K562 (cell line): ENCODE measurements around the gene DUXB. TPM values are rescaled to one million over a fixed set of nuclear protein-coding genes. Genes with fewer than 3 reads are reported as not detected.

Experiments
- ARID1B ChIP-seq: fragments of 450-650 bp; IDR thresholded peaks from 2 replicates; pipeline ENCODE4 v1.6.1; 2016; ENCODE audit warnings: antibody characterized with exemption, mild to moderate bottlenecking, inconsistent platforms
- ATF3 ChIP-seq, 2 experiments: fragments of 450-650 bp in 1 of 2; sonication (generic) in 1 of 2; formaldehyde crosslinking in 1 of 2; IDR thresholded peaks in 1 of 2; conservative IDR thresholded peaks in 1 of 2; 2 replicates each; pipeline versions ENCODE4 v1.6.1 to v1.8.1; 2016 to 2023; ENCODE audit warnings: mild to moderate bottlenecking in 2 of 2, moderate library complexity in 2 of 2, inconsistent platforms in 1 of 2, missing genetic modification reagents in 1 of 2
- HCFC1 ChIP-seq: IDR thresholded peaks from 2 replicates; pipeline ENCODE4 v1.6.1; 2012; ENCODE audit warnings: low read depth, low read length, improper control_type of control experiment
- MAX ChIP-seq: sonication (generic); formaldehyde crosslinking; IDR thresholded peaks from 2 replicates; pipeline ENCODE4 v1.9.0; 2022; ENCODE audit warnings: mild to moderate bottlenecking, missing genetic modification reagents
- MAZ ChIP-seq, 2 experiments: fragments of 450-650 bp in 1 of 2; sonication (generic) in 1 of 2; formaldehyde crosslinking; IDR thresholded peaks in 1 of 2; conservative IDR thresholded peaks in 1 of 2; 2 replicates each; pipeline versions ENCODE4 v1.4.0 to v1.5.0; 2020; ENCODE audit warnings: mild to moderate bottlenecking in 1 of 2, missing genetic modification reagents in 1 of 2
- MBD1 ChIP-seq: fragments of 250-450 bp; sonication (Bioruptor Pico); IDR thresholded peaks from 2 replicates; pipeline ENCODE4 v1.8.0; 2022; ENCODE audit warnings: inconsistent platforms
- NFRKB ChIP-seq: fragments of 450-650 bp; IDR thresholded peaks from 2 replicates; pipeline ENCODE4 v1.6.1; 2016; ENCODE audit warnings: low read depth
- NR1H2 ChIP-seq: sonication (generic); formaldehyde crosslinking; IDR thresholded peaks from 2 replicates; pipeline ENCODE4 v1.4.0; 2020; ENCODE audit warnings: mild to moderate bottlenecking, missing genetic modification reagents
- PML ChIP-seq: IDR thresholded peaks from 2 replicates; pipeline ENCODE4 v1.6.1; 2012; ENCODE audit warnings: low read length, inconsistent platforms
- POLR2AphosphoS2 ChIP-seq: IDR thresholded peaks from 2 replicates; pipeline ENCODE4 v1.6.1; 2012; ENCODE audit warnings: low read length, improper control_type of control experiment
- PRMT5 ChIP-seq: sonication (generic); formaldehyde crosslinking; IDR thresholded peaks from 2 replicates; pipeline ENCODE4 v1.5.0; 2020; ENCODE audit warnings: missing genetic modification reagents
- RBBP5 ChIP-seq: fragments of 200-600 bp; sonication (generic); IDR thresholded peaks from 2 replicates; pipeline ENCODE4 v1.6.1; 2012; ENCODE audit warnings: borderline replicate concordance, mild to moderate bottlenecking, low read length, control low read depth, inconsistent platforms; ENCODE audit not compliant: insufficient read depth, poor library complexity, severe bottlenecking
- RBFOX2 ChIP-seq: fragments of 200-400 bp; formaldehyde crosslinking; IDR thresholded peaks from 2 replicates; pipeline ENCODE4 v1.6.1; 2017; ENCODE audit warnings: low read depth, mild to moderate bottlenecking, low read length, moderate library complexity
- SAFB ChIP-seq: fragments of 200-400 bp; formaldehyde crosslinking; IDR thresholded peaks from 2 replicates; pipeline ENCODE4 v1.6.1; 2017; ENCODE audit warnings: low read depth, low read length, borderline replicate concordance
- SIX5 ChIP-seq, 2 experiments: IDR thresholded peaks; 2 replicates each; pipeline ENCODE4 v1.6.1; 2011; ENCODE audit warnings: low read length in 2 of 2, borderline replicate concordance in 1 of 2, low read depth in 1 of 2, mild to moderate bottlenecking in 1 of 2, moderate library complexity in 1 of 2; ENCODE audit not compliant: insufficient read depth in 1 of 2
- TBP ChIP-seq: optimal IDR thresholded peaks from 2 replicates; pipeline ENCODE3; 2011; ENCODE audit warnings: low read depth, low read length, improper control_type of control experiment
- TFAP4 ChIP-seq: sonication (generic); formaldehyde crosslinking; IDR thresholded peaks from 2 replicates; pipeline ENCODE4 v1.8.0; 2022; ENCODE audit warnings: missing genetic modification reagents, mild to moderate bottlenecking, moderate library complexity, borderline replicate concordance
- YBX1 ChIP-seq: fragments of 450-650 bp; IDR thresholded peaks from 2 replicates; pipeline ENCODE4 v1.7.1; 2016; ENCODE audit warnings: mild to moderate bottlenecking
- ZBTB1 ChIP-seq: sonication (generic); formaldehyde crosslinking; IDR thresholded peaks from 2 replicates; pipeline ENCODE4 v1.8.1; 2023; ENCODE audit warnings: missing genetic modification reagents, low read depth, mild to moderate bottlenecking, borderline replicate concordance
- ZNF280A ChIP-seq: fragments of 450-650 bp; IDR thresholded peaks from 2 replicates; pipeline ENCODE4 v1.6.1; 2018; ENCODE audit warnings: mild to moderate bottlenecking, low read depth; ENCODE audit not compliant: partially characterized antibody
- ZNF436 ChIP-seq: fragments of 250-450, 450-650 bp; sonication (Bioruptor Pico); formaldehyde crosslinking; IDR thresholded peaks from 2 replicates; pipeline ENCODE4 v1.7.0; 2020; ENCODE audit warnings: mild to moderate bottlenecking
- polyA plus RNA-seq, 8 experiments: library from polyadenylated mRNA; depleted of rRNA in 4 of 8; stranded (reverse) in 5 of 8; unstranded in 3 of 8; fragments of >200 nt; fragmentation: Nextera tagmentation in 2 of 8; fragmentation: Illumina TruSeq in 1 of 8; extraction: Ambion mirVana in 2 of 8; extraction: Trizol in 1 of 8; gene quantifications; 2 replicates each; pipeline versions ENCODE4 v1.2.1 to v1.2.3, GENCODE V29; 2011 to 2014; ENCODE audit warnings: inconsistent platforms in 1 of 8, missing spikeins in 1 of 8
- total RNA-seq, 7 experiments: library from RNA; depleted of rRNA in 6 of 7; stranded (reverse); fragments of >200 nt in 6 of 7; fragmentation: Illumina TruSeq in 2 of 7; extraction: Trizol in 2 of 7; gene quantifications; 2 replicates each; pipeline versions ENCODE4 v1.2.1 to v1.2.3, GENCODE V29; 2011 to 2021; ENCODE audit warnings: low replicate concordance in 1 of 7

DUXB gene
- total and polyA plus RNA-seq, 9 of the 15 experiments (the other 6 are each of a cell fraction or from before 2014, with no cell fraction given) = not detected

GRCh38 chr16:75647492-75648264, 53.6 kb downstream of the DUXB start, which contains the start of the genes KARS1 and TERF2IP (continued):
- TF ChIP-seq ZNF280A (no peak), TBP (peak; percentile 89), MAZ (CRISPR knock-in tag; conservative IDR thresholded peaks at IDR 0.05 in 1 of 2, IDR thresholded peaks at IDR 0.05 in 1 of 2) (peak in 1 of 2 experiments; percentile 79; a peak in 2 of 4 replicates), ZBTB1 (CRISPR knock-in tag) (no peak), ZNF436 (no peak), MAX (CRISPR knock-in tag) (peak; percentile 78), ATF3 (IDR thresholded peaks at IDR 0.05) (no peak), ATF3 (CRISPR knock-in tag; conservative IDR thresholded peaks at IDR 0.05) (no peak), YBX1 (no peak), SIX5 (IDR thresholded peaks at IDR 0.05; ENCODE audit: borderline replicate concordance in 1 of 2, insufficient read depth in 1 of 2, low read depth in 1 of 2, low read length in 2 of 2) (no peak), PML (peak; percentile 88; the same call in 1 of the 2 replicates), SAFB (no peak), NR1H2 (CRISPR knock-in tag) (0 out of 2 replicates have a peak, but pooled peaks have one; percentile 47), TFAP4 (CRISPR knock-in tag) (peak; percentile 74; the same call in 1 of the 2 replicates), PRMT5 (no peak), RBFOX2 (peak; percentile 98), RBBP5 (peak; percentile 91), HCFC1 (peak; percentile 69), ARID1B (no peak), MBD1 (CRISPR knock-in tag) (no peak), POLR2AphosphoS2 (0 out of 2 replicates have a peak, but pooled peaks have one; percentile 60), NFRKB (no peak; the same call in 1 of the 2 replicates)
